BJ (cell line): ENCODE results near the gene NAGA. TPM values are rescaled to one million over a fixed set of nuclear protein-coding genes. Genes with fewer than 3 reads are reported as not detected.

Experiments
- CTCF ChIA-PET: fragments of 350-600 bp; formaldehyde crosslinking; extraction: SDS; loops from one replicate; lab custom pipeline; 2021; ENCODE audit warnings: antibody characterized with exemption, inconsistent platforms; lab: Yijun Ruan, JAX
- POLR2A ChIA-PET: fragments of 300-600 bp; sonication (Branson Sonifier 250); formaldehyde crosslinking; extraction: SDS; loops from one replicate; lab custom pipeline; 2021; ENCODE audit warnings: antibody characterized with exemption; lab: Charles Lee
- DNase-seq: peaks from one replicate; pipeline ENCODE4 v3.0.0-alpha.2; 2011; ENCODE audit warnings: low read depth
- H3K27me3 ChIP-seq: 2 replicates; pipeline ENCODE4 v1.6.0; 2011; ENCODE audit warnings: low read length; ENCODE audit not compliant: control insufficient read depth, insufficient read depth
- H3K36me3 ChIP-seq: 2 replicates; pipeline ENCODE4 v1.5.1; 2011; ENCODE audit warnings: low read length; ENCODE audit not compliant: control insufficient read depth, insufficient read depth
- H3K4me3 ChIP-seq: 2 replicates; pipeline ENCODE4 v1.5.1; 2011; ENCODE audit warnings: low read depth, mild to moderate bottlenecking, control low read depth, low read length
- CTCF ChIP-seq: IDR thresholded peaks from 2 replicates; pipeline ENCODE4 v1.5.1; 2011; ENCODE audit warnings: low read depth, mild to moderate bottlenecking, control low read depth, inconsistent platforms, low read length, moderate library complexity; ENCODE audit not compliant: insufficient read depth
- polyA plus RNA-seq: library from polyadenylated mRNA; depleted of rRNA; stranded (reverse); fragments of >200 nt; gene quantifications from 2 replicates; pipeline ENCODE4 v1.2.3, GENCODE V29; 2011; rRNA removed
- small RNA-seq: library from RNA; depleted of rRNA; stranded (forward); fragments of <200 nt; gene quantifications from one replicate; pipeline ENCODE3, GENCODE V24; 2012; ENCODE audit warnings: low replicate concordance, low read depth; ENCODE audit not compliant: insufficient read length

The NAGA gene
- polyA plus RNA-seq, 1 experiment, result 68.4 TPM

- TF ChIP-seq CTCF, result no peak
- POLR2A ChIA-PET, result no interaction called here
- DNase-seq, result no peak
- Histone ChIP-seq H3K4me3 (no peak overlapping the region), H3K36me3 (no peaks in the 10 kb centered on the region), H3K27me3 (peaks cover 2% of the 10 kb centered on the region; the same call in 1 of the 2 replicates)
- CTCF ChIA-PET, result no interaction called here
Observed at GRCh38 chr22:42018224-42018623, 52.4 kb downstream of the NAGA start.

- H3K27me3 ChIP-seq, result peaks cover 2% of the 10 kb centered on the region; the same call in 1 of the 2 replicates
- no peak for DNase-seq
- no peak overlapping the region for H3K4me3 ChIP-seq
- no peaks in the 10 kb centered on the region for H3K36me3 ChIP-seq
- ChIA-PET POLR2A (no interaction called here), CTCF (interaction anchor here (0.5 kb wide), 1 partner anchor 458 kb away, joined by 5 read pairs; no protein-coding TSS in a partner anchor)
- TF ChIP-seq CTCF, result no peak
Observed at GRCh38 chr22:42016111-42016510, 54.5 kb downstream of the NAGA start.

GRCh38 chr22:42013385-42013784 is 57.2 kb downstream of the NAGA start:
- 0 out of 2 replicates have a peak, but pooled peaks cover under 1% of the 10 kb centered on the region for H3K27me3 ChIP-seq
- ChIA-PET POLR2A (no interaction called here), CTCF (no interaction called here)
- H3K36me3 ChIP-seq, result no peaks in the 10 kb centered on the region
- no peak overlapping the region for H3K4me3 ChIP-seq
- no peak for TF ChIP-seq CTCF
- DNase-seq, result no peak

- ChIA-PET CTCF (no interaction called here), POLR2A (no interaction called here)
- Histone ChIP-seq H3K27me3 (no peaks in the 10 kb centered on the region; the same call in 1 of the 2 replicates), H3K36me3 (no peaks in the 10 kb centered on the region), H3K4me3 (no peak overlapping the region)
- TF ChIP-seq CTCF, result no peak
- DNase-seq, result no peak
Observed at GRCh38 chr22:42010778-42011177, 59.8 kb downstream of the NAGA start.

Small RNA genes within 50 kb of the gene (small RNA-seq; reads per million reads assigned to genes)
- not detected for gene SNORD13P1

Other genes starting within 250 kb of the NAGA start
- 20.3 and 26.2 TPM in 2 replicates for gene SREBF2, start 237.7 kb downstream of the NAGA start, polyA plus RNA-seq
- not detected in 2 replicates for gene SHISA8, start 155.7 kb downstream of the NAGA start, polyA plus RNA-seq
- gene TNFRSF13C, start 144.0 kb downstream of the NAGA start, polyA plus RNA-seq, result 0.06 and 0.16 TPM in 2 replicates
- 18.6 and 30.4 TPM in 2 replicates for gene CENPM, start 123.7 kb downstream of the NAGA start, polyA plus RNA-seq
- 0.02 and 0.06 TPM in 2 replicates for gene SEPTIN3, start 101.4 kb downstream of the NAGA start, polyA plus RNA-seq
- 0.17 and 0.22 TPM in 2 replicates for gene WBP2NL, start 72.0 kb downstream of the NAGA start, polyA plus RNA-seq
- gene PHETA2, start 3.4 kb upstream of the NAGA start, polyA plus RNA-seq, result 20.1 and 27.4 TPM in 2 replicates
- gene SMDT1, start 8.9 kb upstream of the NAGA start, polyA plus RNA-seq, result 32.3 and 35.7 TPM in 2 replicates
- 76.0 and 85.6 TPM in 2 replicates for gene NDUFA6, start 20.0 kb upstream of the NAGA start, polyA plus RNA-seq
- 0.54 and 0.77 TPM in 2 replicates for gene CYP2D6, start 60.0 kb upstream of the NAGA start, polyA plus RNA-seq
- gene TCF20, start 199.8 kb upstream of the NAGA start, polyA plus RNA-seq, result 19.1 and 19.9 TPM in 2 replicates